Measurements from ENCODE around the gene NMT1.

NMT1 gene

GRCh38 chr17:45034599-45034998 is 26.5 kb upstream of the NMT1 start (continued):
- no peak for TF ChIP-seq AEBP2 (tag by site-specific recombination; IDR thresholded peaks at IDR 0.05; ENCODE audit: borderline replicate concordance)
- no peak for TF ChIP-seq PRDM1 (tag by site-specific recombination; IDR thresholded peaks at IDR 0.05)
- TF ChIP-seq ZNF416 (tag by site-specific recombination; IDR thresholded peaks at IDR 0.05) = no peak
- TF ChIP-seq ZNF214 (tag by site-specific recombination; IDR thresholded peaks at IDR 0.05; ENCODE audit: borderline replicate concordance) = no peak
- no peak for TF ChIP-seq ZFP69B (tag by site-specific recombination; IDR thresholded peaks at IDR 0.05)
- TF ChIP-seq, protein P1, sequence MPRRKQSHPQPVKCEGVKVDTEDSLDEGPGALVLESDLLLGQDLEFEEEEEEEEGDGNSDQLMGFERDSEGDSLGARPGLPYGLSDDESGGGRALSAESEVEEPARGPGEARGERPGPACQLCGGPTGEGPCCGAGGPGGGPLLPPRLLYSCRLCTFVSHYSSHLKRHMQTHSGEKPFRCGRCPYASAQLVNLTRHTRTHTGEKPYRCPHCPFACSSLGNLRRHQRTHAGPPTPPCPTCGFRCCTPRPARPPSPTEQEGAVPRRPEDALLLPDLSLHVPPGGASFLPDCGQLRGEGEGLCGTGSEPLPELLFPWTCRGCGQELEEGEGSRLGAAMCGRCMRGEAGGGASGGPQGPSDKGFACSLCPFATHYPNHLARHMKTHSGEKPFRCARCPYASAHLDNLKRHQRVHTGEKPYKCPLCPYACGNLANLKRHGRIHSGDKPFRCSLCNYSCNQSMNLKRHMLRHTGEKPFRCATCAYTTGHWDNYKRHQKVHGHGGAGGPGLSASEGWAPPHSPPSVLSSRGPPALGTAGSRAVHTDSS (tag by site-specific recombination; IDR thresholded peaks at IDR 0.05) = no peak
- no peak for TF ChIP-seq IKZF3 (tag by site-specific recombination; IDR thresholded peaks at IDR 0.05)

- Histone ChIP-seq H3K9me3 (ENCODE audit: control insufficient read depth, insufficient read depth, low read depth, low read length) (no peaks in the 10 kb centered on the region), H3K27ac (ENCODE audit: extremely low read depth, low read depth, low read length) (no peak overlapping the region), H3K4me3 (ENCODE audit: low read depth, low read length) (no peak overlapping the region), H3K4me1 (ENCODE audit: control insufficient read depth, insufficient read depth, low read length) (0 out of 2 replicates have a peak, but pooled peaks cover 4% of the 10 kb centered on the region), H3K36me3 (ENCODE audit: control insufficient read depth in 2 of 2, insufficient read depth in 1 of 2, low read length in 2 of 2) (peaks cover 23 to 57% of the 10 kb centered on the region in 2 experiments)
- ChIA-PET POLR2A (interaction anchor here (1.2 kb wide), 1 partner anchor 64 kb away, joined by 5 read pairs; no protein-coding TSS in a partner anchor), CTCF (interaction anchor here (1.8 to 3.1 kb wide), 2 partner anchors 14 kb away, joined by 4 to 35 read pairs; no protein-coding TSS in a partner anchor)
- TF ChIP-seq ZNF146 (tag by site-specific recombination; IDR thresholded peaks at IDR 0.05) = no peak
- no peak for TF ChIP-seq ZNF221 (tag by site-specific recombination; IDR thresholded peaks at IDR 0.05; ENCODE audit: borderline replicate concordance)
- TF ChIP-seq ZNF843 (tag by site-specific recombination; IDR thresholded peaks at IDR 0.05) = no peak
- no peak for TF ChIP-seq ZNF157 (tag by site-specific recombination; IDR thresholded peaks at IDR 0.05)
- TF ChIP-seq WT1 (tag by site-specific recombination; IDR thresholded peaks at IDR 0.05) = no peak
- no peak for TF ChIP-seq PRDM4 (tag by site-specific recombination; IDR thresholded peaks at IDR 0.05)
- no peak for TF ChIP-seq ZNF76 (tag by site-specific recombination; IDR thresholded peaks at IDR 0.05; ENCODE audit: borderline replicate concordance, low read depth)
- TF ChIP-seq KLF1 (tag by site-specific recombination; IDR thresholded peaks at IDR 0.05) = no peak
- TF ChIP-seq, protein P2, sequence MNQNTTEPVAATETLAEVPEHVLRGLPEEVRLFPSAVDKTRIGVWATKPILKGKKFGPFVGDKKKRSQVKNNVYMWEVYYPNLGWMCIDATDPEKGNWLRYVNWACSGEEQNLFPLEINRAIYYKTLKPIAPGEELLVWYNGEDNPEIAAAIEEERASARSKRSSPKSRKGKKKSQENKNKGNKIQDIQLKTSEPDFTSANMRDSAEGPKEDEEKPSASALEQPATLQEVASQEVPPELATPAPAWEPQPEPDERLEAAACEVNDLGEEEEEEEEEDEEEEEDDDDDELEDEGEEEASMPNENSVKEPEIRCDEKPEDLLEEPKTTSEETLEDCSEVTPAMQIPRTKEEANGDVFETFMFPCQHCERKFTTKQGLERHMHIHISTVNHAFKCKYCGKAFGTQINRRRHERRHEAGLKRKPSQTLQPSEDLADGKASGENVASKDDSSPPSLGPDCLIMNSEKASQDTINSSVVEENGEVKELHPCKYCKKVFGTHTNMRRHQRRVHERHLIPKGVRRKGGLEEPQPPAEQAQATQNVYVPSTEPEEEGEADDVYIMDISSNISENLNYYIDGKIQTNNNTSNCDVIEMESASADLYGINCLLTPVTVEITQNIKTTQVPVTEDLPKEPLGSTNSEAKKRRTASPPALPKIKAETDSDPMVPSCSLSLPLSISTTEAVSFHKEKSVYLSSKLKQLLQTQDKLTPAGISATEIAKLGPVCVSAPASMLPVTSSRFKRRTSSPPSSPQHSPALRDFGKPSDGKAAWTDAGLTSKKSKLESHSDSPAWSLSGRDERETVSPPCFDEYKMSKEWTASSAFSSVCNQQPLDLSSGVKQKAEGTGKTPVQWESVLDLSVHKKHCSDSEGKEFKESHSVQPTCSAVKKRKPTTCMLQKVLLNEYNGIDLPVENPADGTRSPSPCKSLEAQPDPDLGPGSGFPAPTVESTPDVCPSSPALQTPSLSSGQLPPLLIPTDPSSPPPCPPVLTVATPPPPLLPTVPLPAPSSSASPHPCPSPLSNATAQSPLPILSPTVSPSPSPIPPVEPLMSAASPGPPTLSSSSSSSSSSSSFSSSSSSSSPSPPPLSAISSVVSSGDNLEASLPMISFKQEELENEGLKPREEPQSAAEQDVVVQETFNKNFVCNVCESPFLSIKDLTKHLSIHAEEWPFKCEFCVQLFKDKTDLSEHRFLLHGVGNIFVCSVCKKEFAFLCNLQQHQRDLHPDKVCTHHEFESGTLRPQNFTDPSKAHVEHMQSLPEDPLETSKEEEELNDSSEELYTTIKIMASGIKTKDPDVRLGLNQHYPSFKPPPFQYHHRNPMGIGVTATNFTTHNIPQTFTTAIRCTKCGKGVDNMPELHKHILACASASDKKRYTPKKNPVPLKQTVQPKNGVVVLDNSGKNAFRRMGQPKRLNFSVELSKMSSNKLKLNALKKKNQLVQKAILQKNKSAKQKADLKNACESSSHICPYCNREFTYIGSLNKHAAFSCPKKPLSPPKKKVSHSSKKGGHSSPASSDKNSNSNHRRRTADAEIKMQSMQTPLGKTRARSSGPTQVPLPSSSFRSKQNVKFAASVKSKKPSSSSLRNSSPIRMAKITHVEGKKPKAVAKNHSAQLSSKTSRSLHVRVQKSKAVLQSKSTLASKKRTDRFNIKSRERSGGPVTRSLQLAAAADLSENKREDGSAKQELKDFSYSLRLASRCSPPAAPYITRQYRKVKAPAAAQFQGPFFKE (tag by site-specific recombination; IDR thresholded peaks at IDR 0.05; ENCODE audit: borderline replicate concordance) = no peak
- TF ChIP-seq ZNF521 (tag by site-specific recombination; IDR thresholded peaks at IDR 0.05) = no peak
- TF ChIP-seq ZNF416 (tag by site-specific recombination; IDR thresholded peaks at IDR 0.05) = no peak
- TF ChIP-seq, protein P3, sequence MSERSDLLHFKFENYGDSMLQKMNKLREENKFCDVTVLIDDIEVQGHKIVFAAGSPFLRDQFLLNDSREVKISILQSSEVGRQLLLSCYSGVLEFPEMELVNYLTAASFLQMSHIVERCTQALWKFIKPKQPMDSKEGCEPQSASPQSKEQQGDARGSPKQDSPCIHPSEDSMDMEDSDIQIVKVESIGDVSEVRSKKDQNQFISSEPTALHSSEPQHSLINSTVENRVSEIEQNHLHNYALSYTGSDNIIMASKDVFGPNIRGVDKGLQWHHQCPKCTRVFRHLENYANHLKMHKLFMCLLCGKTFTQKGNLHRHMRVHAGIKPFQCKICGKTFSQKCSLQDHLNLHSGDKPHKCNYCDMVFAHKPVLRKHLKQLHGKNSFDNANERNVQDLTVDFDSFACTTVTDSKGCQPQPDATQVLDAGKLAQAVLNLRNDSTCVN (tag by site-specific recombination; optimal IDR thresholded peaks at IDR 0.05) = no peak
- no peak for TF ChIP-seq ZNF610 (tag by site-specific recombination; IDR thresholded peaks at IDR 0.05; ENCODE audit: borderline replicate concordance)
- no peak for TF ChIP-seq KLF7 (tag by site-specific recombination; IDR thresholded peaks at IDR 0.05; ENCODE audit: borderline replicate concordance)
- TF ChIP-seq, protein P1 (tag by site-specific recombination; IDR thresholded peaks at IDR 0.05) = no peak
- TF ChIP-seq ZNF580 (tag by site-specific recombination; IDR thresholded peaks at IDR 0.05) = no peak
These were observed 25.3 kb upstream of the NMT1 start for GRCh38 chr17:45035848-45036247.

Measured in HEK293 (cell line).